Measurements from ENCODE around the gene SLC4A9. TPM values are rescaled to one million over a fixed set of nuclear protein-coding genes. Genes with fewer than 3 reads are reported as not detected.

The SLC4A9 gene
- total and polyA plus RNA-seq, 4 donors: not detected

GRCh38 chr5:140327589-140327988 lies 32.4 kb upstream of the SLC4A9 start:
- Histone ChIP-seq H3K9ac (ENCODE audit: low read depth in 1 of 2, low read length in 2 of 2) (no peak overlapping the region), H3K4me1 (ENCODE audit: control insufficient read depth in 4 of 4, insufficient read depth in 4 of 4, low read length in 3 of 4) (no peaks in the 10 kb centered on the region), H3K27ac (ENCODE audit: low read depth in 1 of 2, low read length in 2 of 2) (no peak overlapping the region), H3K27me3 (ENCODE audit: control insufficient read depth in 4 of 4, insufficient read depth in 4 of 4, low read length in 3 of 4) (no peaks in the 10 kb centered on the region), H3K36me3 (ENCODE audit: control insufficient read depth in 4 of 4, insufficient read depth in 3 of 4, low read depth in 1 of 4, low read length in 3 of 4) (no peaks in the 10 kb centered on the region), H3K9me3 (ENCODE audit: control insufficient read depth in 4 of 4, low read length in 3 of 4) (no peaks in the 10 kb centered on the region), H3K4me3 (ENCODE audit: low read depth in 1 of 3, low read length in 3 of 3) (no peak overlapping the region)
- WGBS: 76% methylated on average over 2 of the region's 2 CpGs
- DNase-seq (ENCODE audit: low spot score): no peak
- no peak for TF ChIP-seq HNF4G (IDR thresholded peaks at IDR 0.05)

DNA sequence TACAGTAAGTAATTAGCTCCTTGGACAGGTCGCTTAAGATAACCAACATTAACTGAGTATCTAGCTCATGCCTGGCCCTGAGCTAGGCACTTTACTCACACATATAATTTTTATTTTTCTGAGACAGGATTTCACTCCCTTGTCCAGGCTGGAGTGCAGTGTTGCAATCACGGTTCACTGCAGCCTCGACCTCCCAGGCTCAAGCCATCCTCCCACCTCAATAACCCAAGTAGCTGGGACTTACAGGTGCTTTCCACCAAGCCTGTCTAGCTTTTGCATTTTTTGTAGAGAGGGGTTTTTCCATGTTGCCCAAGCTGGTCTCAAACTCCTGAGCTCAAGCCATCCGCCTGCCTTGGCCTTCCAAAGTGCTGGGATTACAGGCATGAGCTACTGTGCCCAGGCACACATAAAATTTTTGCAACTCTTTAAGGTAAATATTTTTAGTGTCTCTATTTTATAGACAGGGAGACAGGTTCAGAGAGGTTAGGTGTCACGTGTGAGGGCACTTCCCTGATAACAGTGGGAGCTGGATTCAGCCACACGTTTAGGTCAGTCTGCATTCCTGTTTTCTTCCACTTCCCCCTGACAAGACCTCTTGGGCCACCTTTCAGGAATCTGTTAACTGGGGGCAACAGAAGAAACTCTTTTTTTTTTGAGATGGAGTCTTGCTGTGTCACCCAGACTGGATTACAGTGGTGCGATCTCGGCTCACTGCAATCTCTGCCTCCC lies 31.8 kb upstream of the SLC4A9 start:
- Histone ChIP-seq H3K27ac (ENCODE audit: low read depth in 1 of 2, low read length in 2 of 2) (no peak overlapping the region), H3K9me3 (ENCODE audit: control insufficient read depth in 4 of 4, low read length in 3 of 4) (no peaks in the 10 kb centered on the region), H3K4me3 (ENCODE audit: low read depth in 1 of 3, low read length in 3 of 3) (no peak overlapping the region), H3K27me3 (ENCODE audit: control insufficient read depth in 4 of 4, insufficient read depth in 4 of 4, low read length in 3 of 4) (no peaks in the 10 kb centered on the region), H3K4me1 (ENCODE audit: control insufficient read depth in 4 of 4, insufficient read depth in 4 of 4, low read length in 3 of 4) (no peaks in the 10 kb centered on the region), H3K36me3 (ENCODE audit: control insufficient read depth in 4 of 4, insufficient read depth in 3 of 4, low read depth in 1 of 4, low read length in 3 of 4) (peaks cover 0 to 3% (median 0%) of the 10 kb centered on the region in 4 donors), H3K9ac (ENCODE audit: low read depth in 1 of 2, low read length in 2 of 2) (no peak overlapping the region)
- no peak for TF ChIP-seq FOXA2 (IDR thresholded peaks at IDR 0.05)
- TF ChIP-seq RAD21 (IDR thresholded peaks at IDR 0.05): no peak
- TF ChIP-seq RXRA (IDR thresholded peaks at IDR 0.05): no peak
- TF ChIP-seq FOXA1 (IDR thresholded peaks at IDR 0.05): no peak
- TF ChIP-seq HNF4G (IDR thresholded peaks at IDR 0.05): no peak
- TF ChIP-seq, protein P1, sequence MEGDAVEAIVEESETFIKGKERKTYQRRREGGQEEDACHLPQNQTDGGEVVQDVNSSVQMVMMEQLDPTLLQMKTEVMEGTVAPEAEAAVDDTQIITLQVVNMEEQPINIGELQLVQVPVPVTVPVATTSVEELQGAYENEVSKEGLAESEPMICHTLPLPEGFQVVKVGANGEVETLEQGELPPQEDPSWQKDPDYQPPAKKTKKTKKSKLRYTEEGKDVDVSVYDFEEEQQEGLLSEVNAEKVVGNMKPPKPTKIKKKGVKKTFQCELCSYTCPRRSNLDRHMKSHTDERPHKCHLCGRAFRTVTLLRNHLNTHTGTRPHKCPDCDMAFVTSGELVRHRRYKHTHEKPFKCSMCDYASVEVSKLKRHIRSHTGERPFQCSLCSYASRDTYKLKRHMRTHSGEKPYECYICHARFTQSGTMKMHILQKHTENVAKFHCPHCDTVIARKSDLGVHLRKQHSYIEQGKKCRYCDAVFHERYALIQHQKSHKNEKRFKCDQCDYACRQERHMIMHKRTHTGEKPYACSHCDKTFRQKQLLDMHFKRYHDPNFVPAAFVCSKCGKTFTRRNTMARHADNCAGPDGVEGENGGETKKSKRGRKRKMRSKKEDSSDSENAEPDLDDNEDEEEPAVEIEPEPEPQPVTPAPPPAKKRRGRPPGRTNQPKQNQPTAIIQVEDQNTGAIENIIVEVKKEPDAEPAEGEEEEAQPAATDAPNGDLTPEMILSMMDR (IDR thresholded peaks at IDR 0.05; ENCODE audit: low read depth, low read length, missing input control): no peak
- no peak for DNase-seq (ENCODE audit: low spot score)
- WGBS: 83% methylated on average over 8 of the region's 8 CpGs

DNA sequence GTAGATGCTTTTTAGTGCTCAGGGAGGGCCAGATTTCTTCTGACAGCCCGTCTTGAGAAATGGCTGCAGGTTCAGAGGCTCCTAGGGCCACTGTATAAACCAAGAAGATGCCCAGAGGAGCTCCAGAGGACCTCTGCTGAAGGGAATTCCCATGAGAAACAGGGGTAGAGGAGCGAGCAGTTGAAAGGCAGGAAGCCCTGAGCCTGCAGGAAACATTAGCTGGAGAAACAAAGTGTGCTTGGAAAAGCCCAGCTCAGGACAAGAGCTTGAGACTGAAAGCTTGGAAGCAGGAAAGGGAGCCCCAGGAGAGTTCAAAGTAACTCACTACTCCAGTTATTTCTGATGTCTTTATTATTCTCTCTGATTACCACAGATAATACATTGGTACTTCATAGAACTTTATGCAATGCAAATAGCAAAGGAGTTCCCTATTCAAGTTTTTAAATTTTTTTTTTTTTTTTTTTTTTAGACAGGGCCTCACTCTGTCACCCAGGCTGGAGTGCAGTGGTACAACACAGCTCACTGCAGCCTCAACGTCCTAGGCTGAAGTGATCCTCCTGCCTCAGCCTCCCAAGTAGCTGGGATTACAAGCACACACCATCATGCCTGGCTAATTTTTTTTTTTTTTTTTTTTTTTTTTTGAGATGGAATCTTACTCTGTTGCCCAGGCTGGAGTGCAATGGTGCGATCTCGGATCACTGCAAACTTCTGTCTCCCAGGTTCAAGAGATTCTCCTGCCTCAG lies 30.1 kb upstream of the SLC4A9 start:
- Histone ChIP-seq H3K4me3 (ENCODE audit: low read depth in 1 of 3, low read length in 3 of 3) (no peak overlapping the region), H3K4me1 (ENCODE audit: control insufficient read depth in 4 of 4, insufficient read depth in 4 of 4, low read length in 3 of 4) (no peaks in the 10 kb centered on the region), H3K27me3 (ENCODE audit: control insufficient read depth in 4 of 4, insufficient read depth in 4 of 4, low read length in 3 of 4) (no peaks in the 10 kb centered on the region), H3K9me3 (ENCODE audit: control insufficient read depth in 4 of 4, low read length in 3 of 4) (no peaks in the 10 kb centered on the region), H3K36me3 (ENCODE audit: control insufficient read depth in 4 of 4, insufficient read depth in 3 of 4, low read depth in 1 of 4, low read length in 3 of 4) (peaks cover 0 to 3% (median 1%) of the 10 kb centered on the region in 4 donors), H3K9ac (ENCODE audit: low read depth in 1 of 2, low read length in 2 of 2) (no peak overlapping the region), H3K27ac (ENCODE audit: low read depth in 1 of 2, low read length in 2 of 2) (no peak overlapping the region)
- TF ChIP-seq, protein P2, sequence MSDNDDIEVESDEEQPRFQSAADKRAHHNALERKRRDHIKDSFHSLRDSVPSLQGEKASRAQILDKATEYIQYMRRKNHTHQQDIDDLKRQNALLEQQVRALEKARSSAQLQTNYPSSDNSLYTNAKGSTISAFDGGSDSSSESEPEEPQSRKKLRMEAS (IDR thresholded peaks at IDR 0.05): no peak
- TF ChIP-seq SP1 (IDR thresholded peaks at IDR 0.05): no peak
- TF ChIP-seq HNF4G (IDR thresholded peaks at IDR 0.05): no peak
- no peak for TF ChIP-seq GABPA (IDR thresholded peaks at IDR 0.05 in 1 of 2, conservative IDR thresholded peaks at IDR 0.05 in 1 of 2)
- TF ChIP-seq FOXA1 (IDR thresholded peaks at IDR 0.05): no peak
- TF ChIP-seq, protein P3, sequence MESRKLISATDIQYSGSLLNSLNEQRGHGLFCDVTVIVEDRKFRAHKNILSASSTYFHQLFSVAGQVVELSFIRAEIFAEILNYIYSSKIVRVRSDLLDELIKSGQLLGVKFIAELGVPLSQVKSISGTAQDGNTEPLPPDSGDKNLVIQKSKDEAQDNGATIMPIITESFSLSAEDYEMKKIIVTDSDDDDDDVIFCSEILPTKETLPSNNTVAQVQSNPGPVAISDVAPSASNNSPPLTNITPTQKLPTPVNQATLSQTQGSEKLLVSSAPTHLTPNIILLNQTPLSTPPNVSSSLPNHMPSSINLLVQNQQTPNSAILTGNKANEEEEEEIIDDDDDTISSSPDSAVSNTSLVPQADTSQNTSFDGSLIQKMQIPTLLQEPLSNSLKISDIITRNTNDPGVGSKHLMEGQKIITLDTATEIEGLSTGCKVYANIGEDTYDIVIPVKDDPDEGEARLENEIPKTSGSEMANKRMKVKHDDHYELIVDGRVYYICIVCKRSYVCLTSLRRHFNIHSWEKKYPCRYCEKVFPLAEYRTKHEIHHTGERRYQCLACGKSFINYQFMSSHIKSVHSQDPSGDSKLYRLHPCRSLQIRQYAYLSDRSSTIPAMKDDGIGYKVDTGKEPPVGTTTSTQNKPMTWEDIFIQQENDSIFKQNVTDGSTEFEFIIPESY (IDR thresholded peaks at IDR 0.05): no peak
- TF ChIP-seq JUND (IDR thresholded peaks at IDR 0.05): no peak
- TF ChIP-seq, protein P4, sequence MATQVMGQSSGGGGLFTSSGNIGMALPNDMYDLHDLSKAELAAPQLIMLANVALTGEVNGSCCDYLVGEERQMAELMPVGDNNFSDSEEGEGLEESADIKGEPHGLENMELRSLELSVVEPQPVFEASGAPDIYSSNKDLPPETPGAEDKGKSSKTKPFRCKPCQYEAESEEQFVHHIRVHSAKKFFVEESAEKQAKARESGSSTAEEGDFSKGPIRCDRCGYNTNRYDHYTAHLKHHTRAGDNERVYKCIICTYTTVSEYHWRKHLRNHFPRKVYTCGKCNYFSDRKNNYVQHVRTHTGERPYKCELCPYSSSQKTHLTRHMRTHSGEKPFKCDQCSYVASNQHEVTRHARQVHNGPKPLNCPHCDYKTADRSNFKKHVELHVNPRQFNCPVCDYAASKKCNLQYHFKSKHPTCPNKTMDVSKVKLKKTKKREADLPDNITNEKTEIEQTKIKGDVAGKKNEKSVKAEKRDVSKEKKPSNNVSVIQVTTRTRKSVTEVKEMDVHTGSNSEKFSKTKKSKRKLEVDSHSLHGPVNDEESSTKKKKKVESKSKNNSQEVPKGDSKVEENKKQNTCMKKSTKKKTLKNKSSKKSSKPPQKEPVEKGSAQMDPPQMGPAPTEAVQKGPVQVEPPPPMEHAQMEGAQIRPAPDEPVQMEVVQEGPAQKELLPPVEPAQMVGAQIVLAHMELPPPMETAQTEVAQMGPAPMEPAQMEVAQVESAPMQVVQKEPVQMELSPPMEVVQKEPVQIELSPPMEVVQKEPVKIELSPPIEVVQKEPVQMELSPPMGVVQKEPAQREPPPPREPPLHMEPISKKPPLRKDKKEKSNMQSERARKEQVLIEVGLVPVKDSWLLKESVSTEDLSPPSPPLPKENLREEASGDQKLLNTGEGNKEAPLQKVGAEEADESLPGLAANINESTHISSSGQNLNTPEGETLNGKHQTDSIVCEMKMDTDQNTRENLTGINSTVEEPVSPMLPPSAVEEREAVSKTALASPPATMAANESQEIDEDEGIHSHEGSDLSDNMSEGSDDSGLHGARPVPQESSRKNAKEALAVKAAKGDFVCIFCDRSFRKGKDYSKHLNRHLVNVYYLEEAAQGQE (IDR thresholded peaks at IDR 0.05): no peak
- TF ChIP-seq RAD21 (IDR thresholded peaks at IDR 0.05): no peak
- TF ChIP-seq, protein P1 (IDR thresholded peaks at IDR 0.05; ENCODE audit: low read depth, low read length, missing input control): no peak
- no peak for TF ChIP-seq YY1 (IDR thresholded peaks at IDR 0.05)
- no peak for TF ChIP-seq RXRA (IDR thresholded peaks at IDR 0.05)
- TF ChIP-seq NR2F2 (IDR thresholded peaks at IDR 0.05): no peak
- TF ChIP-seq EGR1 (IDR thresholded peaks at IDR 0.05; ENCODE audit: low read depth in 2 of 2): no peak
- TF ChIP-seq HNF4A (conservative IDR thresholded peaks at IDR 0.05): no peak
- WGBS: 86% methylated on average over 5 of the region's 5 CpGs
- no peak for DNase-seq (ENCODE audit: low spot score)
